SK-N-SH (cell line): Measurements from ENCODE around the gene OCA2. TPM values are rescaled to one million over a fixed set of nuclear protein-coding genes. Genes with fewer than 3 reads are reported as not detected.

Experiments
- CTCF ChIA-PET: fragments of 300-600, 350-600 bp; formaldehyde crosslinking; extraction: SDS; loops from one replicate; lab custom pipeline; 2021; lab: Yijun Ruan, JAX
- POLR2A ChIA-PET: fragments of 350-600 bp; sonication (Branson Sonifier 250); formaldehyde crosslinking; extraction: SDS; loops from one replicate; lab custom pipeline; 2020; ENCODE audit warnings: antibody characterized with exemption, inconsistent platforms; lab: Yijun Ruan, JAX
- DNase-seq: peaks from one replicate; pipeline ENCODE4 v3.0.0; 2012
- H2AFZ ChIP-seq: fragments of 200-600 bp; sonication (generic); 2 replicates; pipeline ENCODE4 v1.8.1; 2016; ENCODE audit warnings: antibody characterized with exemption, mild to moderate bottlenecking, low read depth
- H3F3A ChIP-seq: fragments of 200-600 bp; sonication (generic); replicated peaks from 2 replicates; pipeline ENCODE3; 2016; ENCODE audit warnings: antibody characterized with exemption, mild to moderate bottlenecking; ENCODE audit not compliant: insufficient read depth
- H3K27ac ChIP-seq, 2 experiments: fragments of 200-500 bp in 1 of 2; fragments of 200-600 bp in 1 of 2; sonication (Bioruptor generic) in 1 of 2; sonication (generic), shearing (Covaris generic) in 1 of 2; 2 replicates each; pipeline versions ENCODE4 v1.5.1 to v1.6.1; 2014 to 2016; ENCODE audit warnings: low read depth in 2 of 2, inconsistent platforms in 1 of 2, low read length in 1 of 2, mild to moderate bottlenecking in 1 of 2, mixed read lengths in 1 of 2
- H3K27me3 ChIP-seq: fragments of 200-600 bp; sonication (generic), shearing (Covaris generic); 2 replicates; pipeline ENCODE4 v1.6.1; 2016; ENCODE audit warnings: mixed run types; ENCODE audit not compliant: insufficient read depth
- H3K36me3 ChIP-seq, 2 experiments: fragments of 200-500 bp in 1 of 2; fragments of 200-600 bp in 1 of 2; sonication (Bioruptor generic) in 1 of 2; sonication (generic) in 1 of 2; replicated peaks in 1 of 2; 2 replicates each; pipeline versions ENCODE3 to v1.5.1; 2014 to 2016; ENCODE audit warnings: low read length in 1 of 2, mild to moderate bottlenecking in 1 of 2; ENCODE audit not compliant: insufficient read depth in 2 of 2, control insufficient read depth in 1 of 2
- H3K4me1 ChIP-seq, 2 experiments: fragments of 200-500 bp in 1 of 2; fragments of 200-600 bp in 1 of 2; sonication (Bioruptor generic) in 1 of 2; sonication (generic), shearing (Covaris generic) in 1 of 2; 2 replicates each; pipeline versions ENCODE4 v1.5.1 to v1.6.1; 2014 to 2016; ENCODE audit warnings: low read depth in 1 of 2, low read length in 1 of 2, mixed run types in 1 of 2; ENCODE audit not compliant: insufficient read depth in 2 of 2, control insufficient read depth in 1 of 2
- H3K4me2 ChIP-seq: fragments of 200-600 bp; sonication (generic), shearing (Covaris generic); 2 replicates; pipeline ENCODE4 v1.6.1; 2017; ENCODE audit warnings: mixed run types
- H3K4me3 ChIP-seq, 2 experiments: fragments of 200-500 bp in 1 of 2; fragments of 200-600 bp in 1 of 2; sonication (Bioruptor generic) in 1 of 2; sonication (generic), shearing (Covaris generic) in 1 of 2; 2 replicates each; pipeline versions ENCODE4 v1.5.1 to v1.8.1; 2014 to 2016; ENCODE audit warnings: low read depth in 2 of 2, inconsistent platforms in 1 of 2, low read length in 1 of 2, mild to moderate bottlenecking in 1 of 2, mixed read lengths in 1 of 2, moderate library complexity in 1 of 2
- H3K79me2 ChIP-seq: fragments of 200-600 bp; sonication (generic); 2 replicates; pipeline ENCODE4 v1.8.1; 2017; ENCODE audit warnings: mild to moderate bottlenecking; ENCODE audit not compliant: insufficient read depth
- H3K9ac ChIP-seq: fragments of 200-600 bp; sonication (generic); 2 replicates; pipeline ENCODE4 v1.6.1; 2017; ENCODE audit warnings: mixed run types
- H3K9me2 ChIP-seq: fragments of 200-600 bp; sonication (generic); 2 replicates; pipeline ENCODE4 v1.6.1; 2017; ENCODE audit warnings: mixed run types
- H3K9me3 ChIP-seq: fragments of 200-600 bp; sonication (generic); 2 replicates; pipeline ENCODE4 v1.6.1; 2017; ENCODE audit warnings: mixed run types, mild to moderate bottlenecking, moderate library complexity
- H4K20me1 ChIP-seq: fragments of 200-600 bp; sonication (generic); 2 replicates; pipeline ENCODE4 v1.6.1; 2017; ENCODE audit warnings: mild to moderate bottlenecking, mixed run types; ENCODE audit not compliant: insufficient read depth
- CHD2 ChIP-seq: fragments of 150-350 bp; IDR thresholded peaks from 2 replicates; pipeline ENCODE4 v1.6.1; 2018; ENCODE audit warnings: low read length; ENCODE audit not compliant: partially characterized antibody
- EZH2phosphoT487 ChIP-seq: fragments of 200-600 bp; sonication (generic); IDR thresholded peaks from 2 replicates; pipeline ENCODE4 v1.6.1; 2017; ENCODE audit warnings: low read depth, mixed run types, mild to moderate bottlenecking, antibody characterized with exemption, moderate library complexity, borderline replicate concordance
- FOSL2 ChIP-seq: IDR thresholded peaks from 2 replicates; pipeline ENCODE4 v1.4.0; 2012; ENCODE audit warnings: low read depth, mild to moderate bottlenecking, moderate library complexity, borderline replicate concordance
- FOXM1 ChIP-seq: IDR thresholded peaks from 2 replicates; pipeline ENCODE4 v1.4.0; 2012; ENCODE audit warnings: low read depth, mild to moderate bottlenecking
- GABPA ChIP-seq: IDR thresholded peaks from 2 replicates; pipeline ENCODE4 v1.4.0; 2012; ENCODE audit warnings: low read depth, mild to moderate bottlenecking
- MEF2A ChIP-seq: IDR thresholded peaks from 2 replicates; pipeline ENCODE4 v1.4.0; 2012; ENCODE audit warnings: low read depth, borderline replicate concordance
- MXI1 ChIP-seq: IDR thresholded peaks from 2 replicates; pipeline ENCODE4 v1.6.1; 2012; ENCODE audit warnings: mild to moderate bottlenecking, low read depth, low read length, improper control_type of control experiment
- NFIC ChIP-seq: IDR thresholded peaks from 2 replicates; pipeline ENCODE4 v1.4.0; 2012; ENCODE audit warnings: borderline replicate concordance
- PBX3 ChIP-seq: IDR thresholded peaks from 2 replicates; pipeline ENCODE4; 2012
- RCOR1 ChIP-seq: fragments of 150-350 bp; IDR thresholded peaks from 2 replicates; pipeline ENCODE4 v1.6.1; 2017; ENCODE audit warnings: antibody characterized with exemption, low read length
- TCF12 ChIP-seq: IDR thresholded peaks from 2 replicates; pipeline ENCODE4 v1.4.0; 2012
- USF1 ChIP-seq: IDR thresholded peaks from 2 replicates; pipeline ENCODE4 v1.4.0; 2012; ENCODE audit warnings: low read depth, borderline replicate concordance
- YY1 ChIP-seq: IDR thresholded peaks from 2 replicates; pipeline ENCODE4 v1.4.0; 2012; ENCODE audit warnings: low read depth, mild to moderate bottlenecking
- WGBS: methylation state at CpG from one replicate; pipeline ENCODE4 v1.1.6; 2017; ENCODE audit warnings: low lambda C conversion rate; 5-methylcytosine and 5-hydroxymethylcytosine counted together
- polyA plus RNA-seq, 3 experiments: library from polyadenylated mRNA; depleted of rRNA; stranded (reverse); fragments of >200 nt; gene quantifications; 2 replicates each; pipeline ENCODE4 v1.2.3, GENCODE V29; 2012
- TF ChIP-seq, protein P1 (sequence below): IDR thresholded peaks from 2 replicates; pipeline ENCODE4 v1.4.0; 2012; ENCODE audit warnings: low read depth, borderline replicate concordance
- TF ChIP-seq, protein P2 (sequence below): fragments of 200-600 bp; sonication (generic); IDR thresholded peaks from 2 replicates; pipeline ENCODE4 v1.6.1; 2017; ENCODE audit warnings: antibody characterized with exemption, mild to moderate bottlenecking, moderate library complexity

OCA2 gene
- polyA plus RNA-seq, 1 of the 3 experiments (the other 2 are of a cell fraction) = 0.16 TPM

GRCh38 chr15:27706300-27706699 is 392.8 kb downstream of the OCA2 start:
- no peaks in the 10 kb centered on the region for H3K9me2 ChIP-seq
- WGBS = 37% methylated on average over 5 of the region's 5 CpGs
- peaks cover 0 to 2% of the 10 kb centered on the region in 2 experiments; a peak in 1 of 4 replicates for H3K4me1 ChIP-seq
- H3K36me3 ChIP-seq = no peaks in the 10 kb centered on the region
- POLR2A ChIA-PET = no interaction called here
- H3K4me2 ChIP-seq = no peak overlapping the region
- no peaks in the 10 kb centered on the region for H3F3A ChIP-seq
- H3K27ac ChIP-seq = no peak overlapping the region
- H3K4me3 ChIP-seq = no peak overlapping the region
- CTCF ChIA-PET = no interaction called here
- H2AFZ ChIP-seq = no peak overlapping the region
- no peak for DNase-seq
- TF ChIP-seq NFIC (no peak), TCF12 (no peak), MEF2A (no peak), YY1 (no peak), FOSL2 (no peak), CHD2 (no peak), FOXM1 (no peak), GABPA (no peak), RCOR1 (no peak), MXI1 (no peak), USF1 (no peak), EZH2phosphoT487 (no peak)
- TF ChIP-seq, protein P1, sequence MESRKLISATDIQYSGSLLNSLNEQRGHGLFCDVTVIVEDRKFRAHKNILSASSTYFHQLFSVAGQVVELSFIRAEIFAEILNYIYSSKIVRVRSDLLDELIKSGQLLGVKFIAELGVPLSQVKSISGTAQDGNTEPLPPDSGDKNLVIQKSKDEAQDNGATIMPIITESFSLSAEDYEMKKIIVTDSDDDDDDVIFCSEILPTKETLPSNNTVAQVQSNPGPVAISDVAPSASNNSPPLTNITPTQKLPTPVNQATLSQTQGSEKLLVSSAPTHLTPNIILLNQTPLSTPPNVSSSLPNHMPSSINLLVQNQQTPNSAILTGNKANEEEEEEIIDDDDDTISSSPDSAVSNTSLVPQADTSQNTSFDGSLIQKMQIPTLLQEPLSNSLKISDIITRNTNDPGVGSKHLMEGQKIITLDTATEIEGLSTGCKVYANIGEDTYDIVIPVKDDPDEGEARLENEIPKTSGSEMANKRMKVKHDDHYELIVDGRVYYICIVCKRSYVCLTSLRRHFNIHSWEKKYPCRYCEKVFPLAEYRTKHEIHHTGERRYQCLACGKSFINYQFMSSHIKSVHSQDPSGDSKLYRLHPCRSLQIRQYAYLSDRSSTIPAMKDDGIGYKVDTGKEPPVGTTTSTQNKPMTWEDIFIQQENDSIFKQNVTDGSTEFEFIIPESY = no peak
- TF ChIP-seq, protein P2, sequence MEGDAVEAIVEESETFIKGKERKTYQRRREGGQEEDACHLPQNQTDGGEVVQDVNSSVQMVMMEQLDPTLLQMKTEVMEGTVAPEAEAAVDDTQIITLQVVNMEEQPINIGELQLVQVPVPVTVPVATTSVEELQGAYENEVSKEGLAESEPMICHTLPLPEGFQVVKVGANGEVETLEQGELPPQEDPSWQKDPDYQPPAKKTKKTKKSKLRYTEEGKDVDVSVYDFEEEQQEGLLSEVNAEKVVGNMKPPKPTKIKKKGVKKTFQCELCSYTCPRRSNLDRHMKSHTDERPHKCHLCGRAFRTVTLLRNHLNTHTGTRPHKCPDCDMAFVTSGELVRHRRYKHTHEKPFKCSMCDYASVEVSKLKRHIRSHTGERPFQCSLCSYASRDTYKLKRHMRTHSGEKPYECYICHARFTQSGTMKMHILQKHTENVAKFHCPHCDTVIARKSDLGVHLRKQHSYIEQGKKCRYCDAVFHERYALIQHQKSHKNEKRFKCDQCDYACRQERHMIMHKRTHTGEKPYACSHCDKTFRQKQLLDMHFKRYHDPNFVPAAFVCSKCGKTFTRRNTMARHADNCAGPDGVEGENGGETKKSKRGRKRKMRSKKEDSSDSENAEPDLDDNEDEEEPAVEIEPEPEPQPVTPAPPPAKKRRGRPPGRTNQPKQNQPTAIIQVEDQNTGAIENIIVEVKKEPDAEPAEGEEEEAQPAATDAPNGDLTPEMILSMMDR = no peak
- no peaks in the 10 kb centered on the region for H3K27me3 ChIP-seq
- H3K79me2 ChIP-seq = no peaks in the 10 kb centered on the region
- H3K9me3 ChIP-seq = peaks cover 4% of the 10 kb centered on the region; the same call in 1 of the 2 replicates
- H3K9ac ChIP-seq = no peak overlapping the region
- no peaks in the 10 kb centered on the region for H4K20me1 ChIP-seq

DNA sequence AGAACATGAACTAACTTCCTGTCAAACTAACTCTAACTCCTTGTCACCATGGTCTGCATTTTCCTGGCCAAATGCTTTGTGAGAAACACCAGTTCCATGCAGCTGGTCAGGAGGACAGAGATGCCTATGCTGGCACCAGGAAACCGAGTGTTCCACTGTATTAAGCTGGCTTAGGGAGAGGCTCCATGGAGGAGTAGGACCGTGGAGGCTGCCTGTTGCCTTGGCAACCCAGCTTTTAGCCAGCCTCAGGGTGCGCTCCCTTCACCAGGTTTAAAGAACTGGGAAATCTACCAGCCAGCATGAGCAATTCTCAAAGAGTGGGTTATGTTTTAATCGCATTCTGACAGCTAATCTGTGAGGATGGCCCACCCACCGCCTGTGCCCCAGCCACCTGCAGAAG is 394.1 kb downstream of the OCA2 start:
- Histone ChIP-seq H3K9ac (no peak overlapping the region), H3K36me3 (no peaks in the 10 kb centered on the region), H3K9me3 (peaks cover 4% of the 10 kb centered on the region; the same call in 1 of the 2 replicates), H3K9me2 (no peaks in the 10 kb centered on the region), H3F3A (no peaks in the 10 kb centered on the region), H3K4me1 (peaks cover 0 to 2% of the 10 kb centered on the region in 2 experiments; a peak in 1 of 4 replicates), H3K79me2 (no peaks in the 10 kb centered on the region), H4K20me1 (no peaks in the 10 kb centered on the region), H3K4me3 (no peak overlapping the region), H3K27me3 (no peaks in the 10 kb centered on the region), H2AFZ (no peak overlapping the region), H3K27ac (no peak overlapping the region), H3K4me2 (no peak overlapping the region)
- ChIA-PET CTCF (interaction anchor here (1.0 kb wide), 1 partner anchor 11 kb away, joined by 3 read pairs; no protein-coding TSS in a partner anchor), POLR2A (no interaction called here)
- TF ChIP-seq PBX3 = no peak
- TF ChIP-seq GABPA = no peak
- 36% methylated on average over 5 of the region's 5 CpGs for WGBS
- no peak for DNase-seq
